Uterus (tissue), 2 donors: ENCODE measurements around the gene PLCL1.

Experiments
- POLR2A ChIP-seq, 2 donors: fragments of 450-650 bp; IDR thresholded peaks; one replicate each; pipeline ENCODE4 v1.6.1; 2016; ENCODE audit warnings: antibody characterized with exemption in 2 of 2, mild to moderate bottlenecking in 1 of 2, moderate library complexity in 1 of 2
- TF ChIP-seq, protein P1 (sequence below), 4 experiments: fragments of 200-600 bp in 2 of 4; fragments of 450-650 bp in 2 of 4; sonication (generic) in 2 of 4; IDR thresholded peaks; one replicate each; pipeline ENCODE4 v1.5.1; 2016 to 2019; ENCODE audit warnings: antibody characterized with exemption in 4 of 4, mild to moderate bottlenecking in 2 of 4, moderate library complexity in 1 of 4

DNA sequence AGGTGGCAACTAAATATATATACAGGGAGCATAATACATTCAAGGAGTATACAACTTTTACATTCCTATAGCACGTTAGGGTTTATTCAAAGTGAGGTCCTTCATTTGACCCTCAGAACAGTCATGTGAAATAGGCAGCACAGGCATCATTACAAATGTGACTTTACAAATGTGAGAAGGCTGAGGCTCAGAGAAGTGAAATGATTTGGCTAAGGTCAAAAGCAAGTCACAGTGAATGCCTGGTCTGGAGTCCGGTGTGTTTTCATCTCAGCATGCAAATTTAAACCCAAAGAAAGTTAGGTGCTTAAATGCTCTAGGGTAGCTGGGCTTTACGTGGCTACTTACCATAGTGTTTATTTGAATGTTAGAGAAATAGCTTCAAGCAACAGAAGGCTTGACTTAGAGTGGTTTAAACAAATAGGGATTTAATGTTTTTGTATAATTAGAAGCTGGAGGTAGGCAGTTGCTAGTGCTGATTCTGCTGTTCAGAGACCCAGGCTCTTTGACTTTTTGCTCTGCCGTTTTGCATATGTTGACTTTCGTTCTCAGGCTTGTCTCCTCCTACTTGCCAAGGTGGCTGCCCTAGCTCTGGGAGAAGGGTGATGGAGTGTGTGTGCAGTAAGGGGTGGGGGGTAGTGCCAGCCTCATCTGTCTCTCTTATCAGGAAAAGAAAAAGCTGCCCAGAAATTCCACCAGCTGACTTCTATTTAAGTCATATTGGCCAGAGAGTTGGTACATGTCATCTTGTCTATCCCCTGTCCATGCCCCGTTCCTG is 89.2 kb downstream of the PLCL1 start:
- TF ChIP-seq POLR2A (IDR thresholded peaks at IDR 0.05): no peak
- TF ChIP-seq, protein P1, sequence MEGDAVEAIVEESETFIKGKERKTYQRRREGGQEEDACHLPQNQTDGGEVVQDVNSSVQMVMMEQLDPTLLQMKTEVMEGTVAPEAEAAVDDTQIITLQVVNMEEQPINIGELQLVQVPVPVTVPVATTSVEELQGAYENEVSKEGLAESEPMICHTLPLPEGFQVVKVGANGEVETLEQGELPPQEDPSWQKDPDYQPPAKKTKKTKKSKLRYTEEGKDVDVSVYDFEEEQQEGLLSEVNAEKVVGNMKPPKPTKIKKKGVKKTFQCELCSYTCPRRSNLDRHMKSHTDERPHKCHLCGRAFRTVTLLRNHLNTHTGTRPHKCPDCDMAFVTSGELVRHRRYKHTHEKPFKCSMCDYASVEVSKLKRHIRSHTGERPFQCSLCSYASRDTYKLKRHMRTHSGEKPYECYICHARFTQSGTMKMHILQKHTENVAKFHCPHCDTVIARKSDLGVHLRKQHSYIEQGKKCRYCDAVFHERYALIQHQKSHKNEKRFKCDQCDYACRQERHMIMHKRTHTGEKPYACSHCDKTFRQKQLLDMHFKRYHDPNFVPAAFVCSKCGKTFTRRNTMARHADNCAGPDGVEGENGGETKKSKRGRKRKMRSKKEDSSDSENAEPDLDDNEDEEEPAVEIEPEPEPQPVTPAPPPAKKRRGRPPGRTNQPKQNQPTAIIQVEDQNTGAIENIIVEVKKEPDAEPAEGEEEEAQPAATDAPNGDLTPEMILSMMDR (IDR thresholded peaks at IDR 0.05): no peak
